ENCODE measurements around the gene IL11. TPM values are rescaled to one million over a fixed set of nuclear protein-coding genes. Genes with fewer than 3 reads are reported as not detected.

The IL11 gene
- total and polyA plus RNA-seq, 2 experiments from 2014 or later, result 4.4 to 6.6 TPM

DNA sequence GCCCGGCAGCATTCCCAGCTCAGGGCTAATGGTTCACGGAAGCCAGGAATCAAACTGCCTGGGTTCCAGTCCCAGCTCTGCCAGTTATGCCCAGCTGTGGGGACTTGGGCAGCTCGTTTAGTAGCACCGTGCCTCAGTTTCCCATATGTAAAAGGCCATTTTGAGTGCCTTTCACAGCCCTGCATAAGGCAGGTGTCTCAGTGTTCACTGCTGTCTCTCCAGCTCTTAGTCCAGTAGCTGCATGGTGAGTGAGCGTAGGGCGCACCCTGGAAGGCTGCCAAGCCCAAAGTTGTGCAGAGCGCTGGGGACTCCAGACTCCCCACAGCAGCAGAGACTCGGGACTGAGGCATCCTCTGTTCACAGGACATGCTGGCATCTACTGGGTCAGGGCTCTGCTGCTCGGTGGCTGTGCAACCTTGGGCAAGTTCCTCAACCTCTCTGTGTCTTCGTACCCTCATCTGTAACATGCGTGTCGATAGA is 21.0 kb upstream of the IL11 start:
- Histone ChIP-seq H3K4me1 (ENCODE audit: insufficient read depth) (peaks cover 23% of the 10 kb centered on the region), H4K20me1 (ENCODE audit: insufficient read depth, poor library complexity, severe bottlenecking) (peaks cover 47% of the 10 kb centered on the region), H3K9me2 (replicated peaks; ENCODE audit: insufficient read depth) (no peaks in the 10 kb centered on the region), H3K27me3 (no peaks in the 10 kb centered on the region), H2AFZ (no peak overlapping the region), H3K79me2 (peaks cover 34% of the 10 kb centered on the region), H3K9me3 (ENCODE audit: low read depth) (no peaks in the 10 kb centered on the region), H3K4me2 (no peak overlapping the region), H3K27ac (no peak overlapping the region), H3K36me3 (replicated peaks; ENCODE audit: insufficient read depth, low read depth) (no peaks in the 10 kb centered on the region), H3K4me3 (no peak overlapping the region)
- 91% methylated on average over 12 of the region's 12 CpGs for WGBS (ENCODE audit: low lambda C conversion rate, missing lambda C conversion rate)
- TF ChIP-seq EZH2 (IDR thresholded peaks at IDR 0.05; ENCODE audit: borderline replicate concordance), result no peak
- no peak for TF ChIP-seq EZH2phosphoT487 (IDR thresholded peaks at IDR 0.05; ENCODE audit: low read depth, severe bottlenecking, unreplicated experiment)
- TF ChIP-seq, protein P1, sequence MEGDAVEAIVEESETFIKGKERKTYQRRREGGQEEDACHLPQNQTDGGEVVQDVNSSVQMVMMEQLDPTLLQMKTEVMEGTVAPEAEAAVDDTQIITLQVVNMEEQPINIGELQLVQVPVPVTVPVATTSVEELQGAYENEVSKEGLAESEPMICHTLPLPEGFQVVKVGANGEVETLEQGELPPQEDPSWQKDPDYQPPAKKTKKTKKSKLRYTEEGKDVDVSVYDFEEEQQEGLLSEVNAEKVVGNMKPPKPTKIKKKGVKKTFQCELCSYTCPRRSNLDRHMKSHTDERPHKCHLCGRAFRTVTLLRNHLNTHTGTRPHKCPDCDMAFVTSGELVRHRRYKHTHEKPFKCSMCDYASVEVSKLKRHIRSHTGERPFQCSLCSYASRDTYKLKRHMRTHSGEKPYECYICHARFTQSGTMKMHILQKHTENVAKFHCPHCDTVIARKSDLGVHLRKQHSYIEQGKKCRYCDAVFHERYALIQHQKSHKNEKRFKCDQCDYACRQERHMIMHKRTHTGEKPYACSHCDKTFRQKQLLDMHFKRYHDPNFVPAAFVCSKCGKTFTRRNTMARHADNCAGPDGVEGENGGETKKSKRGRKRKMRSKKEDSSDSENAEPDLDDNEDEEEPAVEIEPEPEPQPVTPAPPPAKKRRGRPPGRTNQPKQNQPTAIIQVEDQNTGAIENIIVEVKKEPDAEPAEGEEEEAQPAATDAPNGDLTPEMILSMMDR (IDR thresholded peaks at IDR 0.05; ENCODE audit: poor library complexity), result no peak
- DNase-seq (ENCODE audit: low spot score), result no peak

DNA sequence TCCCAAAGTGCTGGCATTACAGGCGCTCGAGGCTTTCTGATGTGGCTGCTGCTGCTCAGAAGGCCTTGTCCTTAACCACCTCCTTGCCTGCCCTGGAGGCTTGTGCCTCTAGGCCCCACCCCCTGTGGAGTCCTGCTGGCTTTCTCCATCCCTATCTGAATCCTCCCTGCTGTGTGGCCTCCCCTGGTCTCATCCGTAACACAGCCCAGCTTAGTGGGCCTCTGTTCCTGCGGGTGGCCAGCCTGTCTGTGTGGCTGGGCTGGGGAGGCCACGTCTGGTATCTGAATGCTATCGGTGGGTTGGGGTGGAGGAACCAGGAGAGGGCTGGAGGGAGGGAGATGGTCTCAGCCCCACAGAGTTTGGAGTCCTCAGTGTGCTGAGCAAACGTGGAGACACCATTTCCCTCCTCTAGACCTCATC is 20.2 kb upstream of the IL11 start:
- Histone ChIP-seq H3K9me2 (replicated peaks; ENCODE audit: insufficient read depth) (no peaks in the 10 kb centered on the region), H3K27ac (no peak overlapping the region), H3K36me3 (replicated peaks; ENCODE audit: insufficient read depth, low read depth) (no peaks in the 10 kb centered on the region), H3K79me2 (peaks cover 38% of the 10 kb centered on the region), H2AFZ (no peak overlapping the region), H3K4me1 (ENCODE audit: insufficient read depth) (peaks cover 23% of the 10 kb centered on the region), H4K20me1 (ENCODE audit: insufficient read depth, poor library complexity, severe bottlenecking) (peaks cover 50% of the 10 kb centered on the region), H3K9me3 (ENCODE audit: low read depth) (no peaks in the 10 kb centered on the region), H3K27me3 (no peaks in the 10 kb centered on the region), H3K4me3 (no peak overlapping the region), H3K4me2 (no peak overlapping the region)
- TF ChIP-seq EZH2 (IDR thresholded peaks at IDR 0.05; ENCODE audit: borderline replicate concordance) (no peak), EZH2phosphoT487 (IDR thresholded peaks at IDR 0.05; ENCODE audit: low read depth, severe bottlenecking, unreplicated experiment) (no peak)
- TF ChIP-seq, protein P1 (IDR thresholded peaks at IDR 0.05; ENCODE audit: poor library complexity), result no peak
- WGBS (ENCODE audit: low lambda C conversion rate, missing lambda C conversion rate), result 73% methylated on average over 7 of the region's 7 CpGs
- DNase-seq (ENCODE audit: low spot score), result no peak

DNA sequence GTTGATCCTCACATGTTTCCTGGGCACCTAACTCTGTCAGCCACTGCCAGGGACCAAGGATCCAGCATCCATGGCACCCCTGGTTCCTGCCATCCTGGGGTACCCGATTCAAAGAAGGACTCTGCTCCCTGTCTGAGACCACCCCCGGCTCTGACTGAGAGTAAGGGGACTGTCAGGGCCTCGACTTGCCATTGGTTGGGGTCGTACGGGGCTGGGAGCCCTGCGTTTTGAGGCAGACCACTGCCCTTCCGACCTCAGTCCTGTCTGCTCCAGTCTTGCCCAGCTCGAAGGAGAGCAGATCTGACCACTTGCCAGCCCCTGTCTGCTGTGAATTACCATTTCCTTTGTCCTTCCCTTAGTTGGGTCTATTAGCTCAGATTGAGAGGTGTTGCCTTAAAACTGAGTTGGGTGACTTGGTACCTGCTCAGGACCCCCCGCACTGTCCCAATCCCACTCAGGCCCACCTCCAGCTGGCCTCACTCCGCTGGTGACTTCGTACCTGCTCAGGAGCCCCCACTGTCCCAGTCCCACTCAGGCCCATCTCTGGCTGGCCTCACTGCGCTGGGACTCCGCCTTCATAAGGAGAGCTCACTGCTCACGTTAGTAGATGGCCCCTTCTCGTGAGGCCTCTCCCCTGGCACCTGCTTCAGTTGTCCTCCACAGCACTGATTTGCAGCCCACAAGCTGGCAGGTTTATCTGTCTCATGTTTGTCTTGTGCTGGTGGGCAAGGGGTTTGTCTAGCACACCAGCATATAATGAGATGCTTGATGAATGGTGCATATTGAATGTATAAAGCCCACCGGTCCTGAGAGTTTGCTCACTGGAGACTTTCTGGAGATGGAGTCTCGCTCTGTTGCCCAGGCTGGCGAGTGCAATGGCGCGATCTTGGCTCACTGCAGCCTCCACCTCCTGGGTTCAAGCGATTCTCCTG is 19.4 kb upstream of the IL11 start:
- Histone ChIP-seq H3K9me3 (ENCODE audit: low read depth) (no peaks in the 10 kb centered on the region), H3K4me1 (ENCODE audit: insufficient read depth) (peaks cover 27% of the 10 kb centered on the region), H3K4me2 (no peak overlapping the region), H3K4me3 (no peak overlapping the region), H3K27me3 (no peaks in the 10 kb centered on the region), H4K20me1 (ENCODE audit: insufficient read depth, poor library complexity, severe bottlenecking) (peaks cover 50% of the 10 kb centered on the region), H3K9me2 (replicated peaks; ENCODE audit: insufficient read depth) (no peaks in the 10 kb centered on the region), H3K27ac (no peak overlapping the region), H3K79me2 (peaks cover 38% of the 10 kb centered on the region), H3K36me3 (replicated peaks; ENCODE audit: insufficient read depth, low read depth) (no peaks in the 10 kb centered on the region), H2AFZ (no peak overlapping the region)
- no peak for TF ChIP-seq EZH2 (IDR thresholded peaks at IDR 0.05; ENCODE audit: borderline replicate concordance)
- no peak for TF ChIP-seq EZH2phosphoT487 (IDR thresholded peaks at IDR 0.05; ENCODE audit: low read depth, severe bottlenecking, unreplicated experiment)
- TF ChIP-seq, protein P1 (IDR thresholded peaks at IDR 0.05; ENCODE audit: poor library complexity), result no peak
- WGBS (ENCODE audit: low lambda C conversion rate, missing lambda C conversion rate), result 89% methylated on average over 21 of the region's 21 CpGs
- no peak for DNase-seq (ENCODE audit: low spot score)

All from hepatocyte (in vitro differentiated cells).